Astrocyte (in vitro differentiated cells and primary cell): ENCODE data around the gene CYBA.

Experiments used
- CTCF ChIP-seq: IDR thresholded peaks from 2 replicates; pipeline ENCODE4 v1.5.1; 2011; ENCODE audit warnings: low read depth, mild to moderate bottlenecking, inconsistent platforms, low read length, moderate library complexity; ENCODE audit not compliant: insufficient read depth
- EZH2 ChIP-seq: IDR thresholded peaks from 2 replicates; pipeline ENCODE4 v1.6.1; 2012; ENCODE audit warnings: mild to moderate bottlenecking, low read length, inconsistent platforms; ENCODE audit not compliant: insufficient read depth

DNA sequence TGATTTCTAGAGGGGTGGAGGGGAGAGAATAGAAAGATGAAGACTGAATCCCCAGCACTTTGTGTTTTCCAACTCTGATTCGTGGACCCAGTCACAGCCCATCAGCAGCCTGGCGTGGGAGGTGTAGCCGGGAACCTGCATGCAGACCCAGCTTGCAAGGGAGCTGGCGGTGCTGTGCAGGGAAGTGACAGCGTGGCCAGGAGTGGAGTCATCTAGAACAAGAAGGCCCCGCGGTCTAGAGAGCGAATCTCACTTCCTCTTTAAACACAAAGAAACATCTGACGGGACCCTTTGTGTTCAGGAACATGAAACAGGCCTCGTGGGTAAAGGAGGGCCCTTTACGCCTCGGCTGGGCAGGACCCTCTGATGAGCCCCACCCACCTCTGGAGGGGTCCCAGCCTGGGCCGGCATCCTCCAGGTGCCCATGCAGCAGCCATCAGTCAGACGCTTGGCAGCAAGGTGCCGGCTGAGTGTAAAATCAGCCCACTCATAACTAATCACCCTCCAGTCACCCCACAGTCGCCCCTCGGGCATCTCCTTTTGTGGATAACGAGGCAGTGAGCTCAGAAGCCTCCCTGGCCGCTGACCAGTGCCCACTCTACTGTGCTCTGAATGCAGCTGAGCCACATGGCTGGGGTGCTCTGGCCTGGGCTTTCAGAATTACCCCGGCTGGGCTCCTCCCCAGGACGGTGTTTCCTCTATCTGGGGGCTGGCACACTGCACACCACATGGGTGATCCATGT lies 31.0 kb upstream of the CYBA start:
- no peak for TF ChIP-seq CTCF
- no peak for TF ChIP-seq EZH2
